Gastrocnemius medialis (tissue), 4 donors: ENCODE results near the gene LEMD2.

Experiments used
- POLR2A ChIP-seq, 2 donors: fragments of 450-650 bp; IDR thresholded peaks; one replicate each; pipeline ENCODE4 v1.6.1; 2017; ENCODE audit warnings: antibody characterized with exemption in 2 of 2, mild to moderate bottlenecking in 2 of 2, moderate library complexity in 2 of 2
- TF ChIP-seq, protein P1 (sequence below), 5 experiments: fragments of 450-650 bp in 3 of 5; fragments of 200-600 bp in 2 of 5; sonication (generic) in 2 of 5; IDR thresholded peaks in 4 of 5; conservative IDR thresholded peaks in 1 of 5; 1 replicate in 4 of 5; 2 replicates in 1 of 5; pipeline ENCODE4 v1.5.1; 2016 to 2019; ENCODE audit warnings: antibody characterized with exemption in 5 of 5, mild to moderate bottlenecking in 3 of 5, moderate library complexity in 3 of 5

DNA sequence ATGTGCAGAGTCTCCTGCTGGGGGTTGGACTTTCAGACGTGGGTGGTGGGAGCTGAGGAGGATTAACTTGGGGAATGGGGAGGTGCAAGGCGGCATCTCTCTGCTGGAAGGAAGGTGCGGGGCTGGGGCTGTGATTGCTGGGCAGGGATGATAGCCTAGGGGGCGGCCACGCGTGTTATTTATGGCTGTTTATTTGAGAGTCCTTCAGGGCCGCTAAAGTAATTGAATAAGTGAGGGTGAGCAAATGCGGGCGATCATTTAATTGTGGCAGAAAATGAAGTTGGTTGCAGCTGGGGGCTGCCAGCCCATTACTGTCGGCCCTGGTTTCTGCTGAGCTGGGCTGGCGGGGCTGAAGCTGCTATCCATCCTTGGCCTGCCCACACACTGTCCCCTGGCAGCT lies 34.7 kb downstream of the LEMD2 start:
- TF ChIP-seq, protein P1, sequence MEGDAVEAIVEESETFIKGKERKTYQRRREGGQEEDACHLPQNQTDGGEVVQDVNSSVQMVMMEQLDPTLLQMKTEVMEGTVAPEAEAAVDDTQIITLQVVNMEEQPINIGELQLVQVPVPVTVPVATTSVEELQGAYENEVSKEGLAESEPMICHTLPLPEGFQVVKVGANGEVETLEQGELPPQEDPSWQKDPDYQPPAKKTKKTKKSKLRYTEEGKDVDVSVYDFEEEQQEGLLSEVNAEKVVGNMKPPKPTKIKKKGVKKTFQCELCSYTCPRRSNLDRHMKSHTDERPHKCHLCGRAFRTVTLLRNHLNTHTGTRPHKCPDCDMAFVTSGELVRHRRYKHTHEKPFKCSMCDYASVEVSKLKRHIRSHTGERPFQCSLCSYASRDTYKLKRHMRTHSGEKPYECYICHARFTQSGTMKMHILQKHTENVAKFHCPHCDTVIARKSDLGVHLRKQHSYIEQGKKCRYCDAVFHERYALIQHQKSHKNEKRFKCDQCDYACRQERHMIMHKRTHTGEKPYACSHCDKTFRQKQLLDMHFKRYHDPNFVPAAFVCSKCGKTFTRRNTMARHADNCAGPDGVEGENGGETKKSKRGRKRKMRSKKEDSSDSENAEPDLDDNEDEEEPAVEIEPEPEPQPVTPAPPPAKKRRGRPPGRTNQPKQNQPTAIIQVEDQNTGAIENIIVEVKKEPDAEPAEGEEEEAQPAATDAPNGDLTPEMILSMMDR (IDR thresholded peaks at IDR 0.05 in 4 of 5, conservative IDR thresholded peaks at IDR 0.05 in 1 of 5), result no peak
- no peak for TF ChIP-seq POLR2A (IDR thresholded peaks at IDR 0.05)
